Fibroblast of villous mesenchyme (primary cell): ENCODE measurements around the gene DVL1. TPM values are rescaled to one million over a fixed set of nuclear protein-coding genes. Genes with fewer than 3 reads are reported as not detected.
A peak's percentile ranks its signal among the peaks of the same experiment; 100 is the strongest.

Experiments
- DNase-seq: peaks from one replicate; pipeline ENCODE4 v3.0.0-alpha.2; 2010; ENCODE audit warnings: low read depth
- H3K4me3 ChIP-seq: 2 replicates; pipeline ENCODE4 v1.5.1; 2011; ENCODE audit warnings: low read depth, mild to moderate bottlenecking, low read length
- total RNA-seq: library from RNA; depleted of rRNA; stranded (reverse); fragments of >200 nt; gene quantifications from 2 replicates; pipeline ENCODE4 v1.2.3, GENCODE V29; 2012
- TF ChIP-seq, protein P1 (sequence below): IDR thresholded peaks from 2 replicates; pipeline ENCODE4 v1.5.1; 2012; ENCODE audit warnings: low read depth, mild to moderate bottlenecking, low read length; ENCODE audit not compliant: insufficient read depth

DVL1 gene
- total RNA-seq, 1 donor = 69.5 TPM

DNA sequence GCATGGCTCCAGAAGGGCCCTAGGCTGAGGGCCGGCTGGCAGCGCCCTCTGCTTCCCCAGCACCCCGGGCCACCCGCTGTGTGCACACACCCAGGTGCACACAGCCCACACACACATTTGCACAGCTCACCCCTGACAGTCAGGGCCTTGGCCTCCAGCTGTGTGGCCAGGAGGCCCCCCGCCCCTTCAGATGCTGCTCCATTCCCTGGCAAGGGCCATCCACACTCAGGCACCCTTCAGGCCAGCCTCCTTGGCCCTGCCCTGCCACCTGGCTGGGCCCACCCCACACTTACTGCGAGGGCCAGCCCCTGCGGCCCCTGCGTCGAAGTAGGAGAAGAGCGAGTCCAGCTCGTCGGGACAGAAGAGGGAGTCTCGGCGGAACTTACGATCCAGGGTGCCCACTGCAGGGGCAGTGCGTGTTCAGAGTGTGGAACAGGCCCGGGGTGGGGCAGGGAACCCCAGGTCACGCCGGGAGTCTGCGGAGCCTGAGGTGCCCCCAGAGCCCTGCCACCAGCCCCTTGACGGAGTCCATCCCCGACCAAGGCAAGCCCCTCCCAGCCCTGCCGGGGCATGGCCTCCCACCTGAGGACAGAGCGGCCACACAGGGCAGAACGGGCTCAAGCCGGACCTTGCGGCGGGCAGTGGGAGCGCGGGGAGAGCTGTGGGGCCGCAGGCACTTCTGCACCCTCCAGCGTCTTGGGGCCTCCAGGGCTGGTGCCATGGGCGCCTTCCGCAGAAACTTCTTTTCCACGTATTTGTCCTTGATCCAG, 53.9 kb downstream of the DVL1 start:
- TF ChIP-seq, protein P1, sequence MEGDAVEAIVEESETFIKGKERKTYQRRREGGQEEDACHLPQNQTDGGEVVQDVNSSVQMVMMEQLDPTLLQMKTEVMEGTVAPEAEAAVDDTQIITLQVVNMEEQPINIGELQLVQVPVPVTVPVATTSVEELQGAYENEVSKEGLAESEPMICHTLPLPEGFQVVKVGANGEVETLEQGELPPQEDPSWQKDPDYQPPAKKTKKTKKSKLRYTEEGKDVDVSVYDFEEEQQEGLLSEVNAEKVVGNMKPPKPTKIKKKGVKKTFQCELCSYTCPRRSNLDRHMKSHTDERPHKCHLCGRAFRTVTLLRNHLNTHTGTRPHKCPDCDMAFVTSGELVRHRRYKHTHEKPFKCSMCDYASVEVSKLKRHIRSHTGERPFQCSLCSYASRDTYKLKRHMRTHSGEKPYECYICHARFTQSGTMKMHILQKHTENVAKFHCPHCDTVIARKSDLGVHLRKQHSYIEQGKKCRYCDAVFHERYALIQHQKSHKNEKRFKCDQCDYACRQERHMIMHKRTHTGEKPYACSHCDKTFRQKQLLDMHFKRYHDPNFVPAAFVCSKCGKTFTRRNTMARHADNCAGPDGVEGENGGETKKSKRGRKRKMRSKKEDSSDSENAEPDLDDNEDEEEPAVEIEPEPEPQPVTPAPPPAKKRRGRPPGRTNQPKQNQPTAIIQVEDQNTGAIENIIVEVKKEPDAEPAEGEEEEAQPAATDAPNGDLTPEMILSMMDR = no peak
- H3K4me3 ChIP-seq = no peak overlapping the region
- DNase-seq = no peak

DNA sequence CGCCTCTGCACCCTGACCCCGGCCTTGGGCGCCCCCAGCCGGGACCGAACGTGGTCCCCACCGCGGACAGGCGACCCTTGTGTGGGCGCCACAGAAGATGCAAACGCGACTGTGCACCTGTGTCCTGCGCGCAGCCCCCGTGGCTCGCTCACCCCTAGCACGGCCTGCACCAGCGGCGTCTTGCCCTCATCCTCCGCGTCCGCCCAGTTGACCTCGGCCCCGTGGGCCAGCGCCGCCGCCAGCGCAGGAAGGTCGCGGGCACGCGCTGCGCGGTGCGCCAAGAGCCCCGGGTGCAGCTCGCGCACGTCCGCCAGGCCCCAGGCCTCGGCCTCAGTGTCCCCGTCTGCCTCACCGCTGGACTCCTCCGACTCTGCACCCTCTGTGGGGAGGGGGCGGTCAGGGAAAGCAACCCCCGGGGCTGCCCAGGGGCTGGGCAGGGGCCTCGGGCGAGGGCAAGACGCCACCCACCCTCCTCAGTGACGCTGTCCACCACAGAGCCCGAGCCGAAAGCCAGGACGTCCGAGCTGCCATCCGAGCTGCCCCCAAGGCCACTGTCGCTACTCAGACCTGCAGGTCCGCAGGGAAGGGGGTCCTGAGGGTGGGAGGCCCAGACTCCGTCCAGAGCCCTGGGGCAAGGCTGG, 54.8 kb downstream of the DVL1 start:
- DNase-seq = no peak
- TF ChIP-seq, protein P1 = no peak
- no peak overlapping the region for H3K4me3 ChIP-seq

DNA sequence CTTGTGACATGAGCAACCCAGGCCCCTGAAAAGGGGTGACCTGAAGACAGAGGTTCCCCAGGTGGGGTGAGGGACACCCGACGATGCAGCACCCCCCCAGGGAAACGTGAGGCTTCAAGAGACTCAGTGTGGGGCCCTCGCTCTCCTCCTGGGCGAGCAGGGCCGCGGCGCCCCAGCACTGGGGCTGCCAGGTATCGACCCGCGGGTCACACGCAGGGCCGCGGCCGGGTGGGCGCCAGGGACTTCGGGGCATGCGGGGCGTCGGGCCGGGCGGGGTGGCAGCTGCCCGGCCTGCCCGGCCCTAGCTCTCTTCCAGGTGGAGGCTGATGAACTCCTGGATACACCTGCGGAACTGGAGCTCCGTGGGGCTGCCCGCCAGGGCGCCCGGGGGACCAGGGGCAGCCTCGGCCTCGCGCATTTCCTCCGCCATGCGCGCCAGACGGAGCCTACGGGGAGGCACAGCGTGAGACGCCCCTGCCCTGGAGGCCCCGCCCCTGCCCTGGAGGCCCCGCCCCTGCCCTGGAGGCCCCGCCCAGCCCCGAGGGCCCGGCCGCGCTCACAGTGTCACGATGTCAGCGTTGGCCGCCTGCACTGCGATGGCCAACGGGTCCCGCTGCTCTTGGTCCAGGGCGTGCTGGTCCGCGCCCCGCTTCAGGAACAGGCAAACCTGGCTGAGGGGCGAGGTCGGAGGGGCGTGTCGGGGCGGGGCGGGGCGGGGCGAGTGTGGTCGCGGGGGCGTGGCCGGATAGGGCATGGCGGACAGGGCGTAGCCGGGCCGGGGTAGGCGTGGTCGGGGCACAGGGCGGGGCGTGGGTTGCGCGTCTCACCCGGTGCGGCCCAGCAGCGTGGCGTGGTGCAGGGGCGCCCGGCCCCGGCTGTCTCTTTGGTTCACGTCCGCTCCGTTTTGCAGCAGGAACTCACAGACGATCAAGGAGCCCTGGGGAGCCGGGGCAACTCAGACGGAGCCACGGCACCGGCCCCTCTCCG, 55.7 kb downstream of the DVL1 start:
- DNase-seq = no peak
- TF ChIP-seq, protein P1 = no peak
- H3K4me3 ChIP-seq = no peak overlapping the region

DNA sequence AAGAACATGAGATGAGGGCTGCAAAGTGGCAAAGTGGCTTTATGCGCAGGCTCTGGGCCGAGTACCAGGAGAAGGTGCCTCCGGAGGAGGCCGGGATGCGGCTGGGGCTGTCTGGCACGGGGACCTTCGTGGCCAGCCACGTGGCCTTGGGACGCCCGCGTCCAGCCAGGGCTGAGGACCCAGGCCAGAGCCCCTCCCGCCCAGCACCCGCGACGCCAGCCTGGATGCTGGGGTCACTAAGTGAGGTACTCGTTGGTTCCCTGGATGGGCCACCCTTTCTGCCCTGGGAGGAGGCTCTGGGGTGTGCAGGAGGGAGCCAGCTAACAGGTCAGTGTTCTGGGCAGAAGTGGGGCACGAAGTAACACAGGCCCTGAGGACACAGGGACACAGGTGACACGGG, 56.4 kb downstream of the DVL1 start:
- DNase-seq = no peak
- TF ChIP-seq, protein P1 = no peak
- H3K4me3 ChIP-seq = no peak overlapping the region

DNA sequence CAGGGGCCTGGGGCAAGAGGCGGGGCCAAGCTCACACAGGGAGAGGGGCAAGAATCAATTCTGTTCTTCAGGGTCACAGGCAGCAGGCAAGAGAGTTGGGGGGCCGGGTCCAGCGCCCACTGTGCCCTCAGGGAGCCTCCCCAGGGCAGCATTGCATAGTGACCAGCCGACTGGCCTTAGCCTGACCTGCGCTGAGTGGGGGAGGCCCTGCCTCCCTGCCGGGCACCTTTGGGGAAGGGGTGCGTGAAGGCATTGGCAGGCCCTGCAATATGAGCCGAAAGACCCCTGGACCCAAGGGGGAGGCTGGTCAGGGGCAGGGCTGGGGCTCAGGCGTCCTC, 56.8 kb downstream of the DVL1 start:
- TF ChIP-seq, protein P1 = no peak
- H3K4me3 ChIP-seq = no peak overlapping the region
- no peak for DNase-seq

DNA sequence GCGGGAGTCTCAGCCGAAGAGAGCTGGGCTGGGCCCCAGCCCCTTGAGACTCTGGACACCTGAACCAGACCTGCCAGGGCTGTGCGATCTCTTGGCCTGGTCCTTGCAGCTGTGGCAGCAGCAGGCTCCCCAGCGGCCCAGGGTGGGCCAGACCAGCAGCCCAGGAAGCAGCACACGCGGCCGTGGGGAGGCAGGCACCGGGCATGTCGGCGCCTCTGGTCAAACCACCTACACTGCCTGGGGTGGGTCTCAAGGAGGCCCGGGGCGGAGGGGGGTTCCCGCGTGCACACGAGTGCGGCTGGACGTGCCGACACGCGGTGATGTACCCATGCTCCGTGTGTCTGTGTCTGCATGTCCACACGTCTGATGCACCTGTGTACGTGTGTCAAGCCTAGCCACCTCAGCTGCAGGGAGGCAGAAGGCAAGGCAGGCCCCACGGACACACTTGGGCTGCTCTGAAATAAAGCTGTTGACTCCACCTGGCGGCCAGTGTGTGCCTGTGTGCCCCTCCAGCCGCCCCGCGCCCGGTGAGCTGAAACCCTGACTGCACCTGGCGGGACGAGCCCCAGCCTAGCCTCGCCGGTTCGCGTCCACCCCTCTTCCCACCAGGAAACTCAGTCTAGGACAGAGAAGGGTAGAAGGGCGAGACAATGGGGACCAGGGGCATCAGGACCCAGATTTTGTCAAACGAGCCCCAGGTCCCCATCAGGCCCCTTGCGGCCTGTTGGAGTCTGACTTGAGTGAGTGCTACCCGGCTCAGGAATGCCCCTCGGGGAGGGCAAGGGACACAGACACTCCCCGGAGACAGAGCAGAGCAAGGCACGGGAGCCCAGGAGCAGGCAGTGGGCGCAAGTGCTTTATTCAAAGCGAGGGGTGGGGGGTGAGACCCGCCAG, 57.4 kb downstream of the DVL1 start:
- TF ChIP-seq, protein P1 = peak; percentile 64
- H3K4me3 ChIP-seq = no peak overlapping the region
- DNase-seq = peak; percentile 60
